GM12874 (cell line): Measurements from ENCODE around the gene HS2ST1.

Source experiments
- CTCF ChIP-seq: IDR thresholded peaks from 2 replicates; pipeline ENCODE4 v1.5.1; 2011; ENCODE audit warnings: low read depth, mild to moderate bottlenecking, control low read depth, low read length, moderate library complexity; ENCODE audit not compliant: insufficient read depth

The HS2ST1 gene

GRCh38 chr1:87086120-87086519 lies 171.7 kb downstream of the HS2ST1 start:
- TF ChIP-seq CTCF, result no peak

- no peak for TF ChIP-seq CTCF
Observed at GRCh38 chr1:87089070-87089736, 174.8 kb downstream of the HS2ST1 start.

- no peak for TF ChIP-seq CTCF
Observed at GRCh38 chr1:87089823-87090222, 175.4 kb downstream of the HS2ST1 start.

DNA sequence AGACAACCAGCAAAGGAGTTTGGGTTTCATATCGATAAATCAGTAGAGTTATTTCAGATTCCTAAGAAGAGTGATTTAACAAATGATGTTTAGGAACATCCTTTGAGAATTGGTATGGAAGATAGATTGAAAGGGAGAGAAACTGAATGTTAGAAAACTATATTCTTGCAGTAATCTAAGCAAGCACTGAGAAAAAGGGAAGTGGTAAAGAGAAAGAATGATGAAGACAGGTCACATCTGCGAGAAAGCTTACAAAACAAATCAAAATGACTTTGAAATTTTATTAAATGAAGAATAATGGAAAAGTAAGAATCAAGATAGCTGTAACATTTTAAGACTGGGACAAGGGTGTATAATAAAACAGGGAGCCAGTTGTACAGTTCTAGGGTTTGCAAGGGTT lies 177.0 kb downstream of the HS2ST1 start:
- no peak for TF ChIP-seq CTCF

DNA sequence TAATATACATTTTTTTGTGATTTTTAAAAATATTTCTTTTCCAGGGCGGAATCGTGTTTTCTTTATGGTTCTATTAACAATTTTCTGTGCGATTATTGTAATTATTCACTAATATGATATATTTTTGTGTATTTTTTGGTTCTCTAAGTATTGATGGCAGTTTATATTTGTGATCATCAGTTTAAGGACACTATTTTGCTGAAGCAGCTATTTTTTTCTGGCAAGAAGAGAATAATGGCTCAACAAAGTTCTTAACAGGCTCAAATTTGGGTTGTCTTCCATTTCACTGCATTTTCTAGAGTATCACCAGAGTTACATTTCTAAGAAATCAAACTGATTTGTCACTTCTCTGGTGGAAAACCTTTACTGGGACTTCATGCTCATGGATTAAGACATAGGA lies 178.4 kb downstream of the HS2ST1 start:
- no peak for TF ChIP-seq CTCF

DNA sequence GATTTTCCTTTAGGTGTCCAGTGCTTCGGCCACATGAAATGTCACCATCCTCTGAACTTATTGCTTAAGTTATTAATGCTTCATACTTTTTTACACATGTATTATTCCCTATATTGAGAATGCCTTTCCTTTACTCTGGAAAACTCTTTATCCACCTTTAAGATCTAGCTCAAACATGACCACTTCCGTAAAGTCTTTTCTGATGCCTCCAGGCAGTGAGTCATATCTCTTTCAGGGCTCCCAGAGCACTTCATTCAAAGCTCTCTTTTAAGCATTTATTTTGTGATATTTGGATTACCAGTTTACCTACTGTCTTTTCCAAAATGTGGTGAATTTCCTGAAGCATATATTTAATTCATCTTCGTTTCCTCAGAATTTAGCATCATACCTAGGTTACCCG lies 178.9 kb downstream of the HS2ST1 start:
- no peak for TF ChIP-seq CTCF

DNA sequence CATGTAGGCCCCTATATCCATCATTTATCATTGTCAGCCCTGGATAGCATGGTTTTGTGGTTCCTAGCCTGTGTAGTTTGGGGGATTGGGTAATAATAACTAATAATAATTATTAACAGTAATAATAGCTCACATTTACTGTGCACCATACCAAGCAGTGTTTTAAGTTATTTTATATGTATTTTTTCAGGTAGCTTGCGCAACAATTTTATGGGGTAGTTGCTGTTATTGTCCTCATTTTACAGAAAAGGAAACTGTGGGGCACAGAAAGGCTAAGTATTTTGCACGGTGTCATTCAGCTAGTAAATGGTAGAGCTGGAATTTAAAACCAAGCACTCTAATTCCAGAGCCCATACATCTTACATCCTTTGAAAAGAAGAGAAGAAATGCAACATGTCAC lies 179.8 kb downstream of the HS2ST1 start:
- TF ChIP-seq CTCF, result no peak
